Activated naive CD4-positive, alpha-beta T cell treated with anti-CD3 and anti-CD28 coated beads for 36 hours (primary cell): ENCODE measurements around the gene PLCXD1. TPM values are rescaled to one million over a fixed set of nuclear protein-coding genes. Genes with fewer than 3 reads are reported as not detected.

ENCODE experiments used
- CTCF ChIA-PET: fragments of 350-600 bp; sonication (Branson Sonifier 250); formaldehyde crosslinking; loops from one replicate; lab custom pipeline; 2021; ENCODE audit warnings: antibody characterized with exemption; lab: Charles Lee
- DNase-seq: peaks from one replicate; pipeline ENCODE4 v3.0.0-alpha.2; 2020
- H3K27ac Mint-ChIP-seq: one replicate; pipeline ENCODE4 v1.8.0; 2021; ENCODE audit warnings: mild to moderate bottlenecking, mixed read lengths
- H3K27me3 Mint-ChIP-seq: one replicate; pipeline ENCODE4 v1.8.0; 2021; ENCODE audit warnings: low read depth, mixed read lengths
- H3K36me3 Mint-ChIP-seq: one replicate; pipeline ENCODE4 v1.8.0; 2021; ENCODE audit warnings: low read depth, mixed read lengths
- H3K4me1 Mint-ChIP-seq: one replicate; pipeline ENCODE4 v1.8.0; 2021; ENCODE audit warnings: low read depth, mixed read lengths
- H3K4me3 Mint-ChIP-seq: one replicate; pipeline ENCODE4 v1.8.0; 2021; ENCODE audit warnings: mild to moderate bottlenecking, moderate library complexity, mixed read lengths
- H3K9me3 Mint-ChIP-seq: one replicate; pipeline ENCODE4 v1.8.0; 2021; ENCODE audit warnings: mixed read lengths
- intact Hi-C: fragments of 100-400 bp; cut with micrococcal nuclease; formaldehyde crosslinking; loops from one replicate; pipeline ENCODE4 v1.15.1; 2023
- total RNA-seq, 2 experiments: library from RNA; stranded (reverse); gene quantifications; one replicate each; pipeline ENCODE4 v1.2.3, GENCODE V29; 2021

PLCXD1 gene
- total RNA-seq, 2 experiments from 2014 or later, result 63.5 to 67.7 TPM

GRCh38 chrX:340121-340520, 58.9 kb downstream of the PLCXD1 start:
- H3K27ac Mint-ChIP-seq, result no peak overlapping the region
- no peaks in the 10 kb centered on the region for H3K9me3 Mint-ChIP-seq
- intact Hi-C loops, result no loop called here
- H3K36me3 Mint-ChIP-seq, result peaks cover 26% of the 10 kb centered on the region
- no peaks in the 10 kb centered on the region for H3K4me1 Mint-ChIP-seq
- H3K4me3 Mint-ChIP-seq, result no peak overlapping the region
- DNase-seq, result no peak
- CTCF ChIA-PET, result no interaction called here
- no peaks in the 10 kb centered on the region for H3K27me3 Mint-ChIP-seq

DNA sequence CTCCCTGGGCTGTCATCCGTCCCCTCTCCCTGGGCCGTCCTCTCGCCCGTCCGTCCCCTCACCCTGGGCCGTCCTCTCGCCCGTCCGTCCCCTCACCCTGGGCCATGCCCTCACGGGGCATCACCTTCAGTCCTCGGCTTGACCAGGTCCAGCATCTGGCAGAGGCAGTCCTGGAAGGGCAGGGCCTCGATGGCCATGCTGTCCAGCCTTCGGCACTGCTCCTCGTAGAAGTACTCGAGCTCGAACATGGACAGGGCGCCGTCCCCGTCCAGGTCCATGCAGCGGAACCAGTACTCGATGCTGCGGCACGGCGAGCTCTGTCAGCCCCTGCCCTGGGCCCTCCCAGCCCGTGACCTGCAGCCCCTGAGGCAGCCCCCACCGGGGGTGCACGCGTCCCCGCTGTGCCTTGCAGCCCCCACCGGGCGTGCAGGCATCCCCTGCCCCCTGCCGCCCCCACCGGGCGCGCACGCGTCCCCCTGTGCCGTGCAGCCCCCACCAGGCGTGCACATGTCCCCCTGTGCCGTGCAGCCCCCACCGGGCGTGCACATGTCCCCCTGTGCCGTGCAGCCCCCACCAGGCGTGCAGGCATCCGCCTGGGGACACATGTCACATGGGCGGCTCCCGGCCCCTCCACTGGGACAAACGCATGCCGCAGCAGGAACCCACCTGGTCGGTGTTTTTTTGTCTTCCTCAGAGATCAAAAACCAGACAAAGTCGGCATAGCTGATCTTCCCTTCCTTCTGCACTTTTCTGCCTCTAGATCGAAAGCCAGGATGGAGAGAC, 59.7 kb downstream of the PLCXD1 start:
- no peak for DNase-seq
- no peak overlapping the region for H3K4me3 Mint-ChIP-seq
- no peak overlapping the region for H3K27ac Mint-ChIP-seq
- H3K27me3 Mint-ChIP-seq, result no peaks in the 10 kb centered on the region
- peaks cover 26% of the 10 kb centered on the region for H3K36me3 Mint-ChIP-seq
- intact Hi-C loops, result no loop called here
- no peaks in the 10 kb centered on the region for H3K9me3 Mint-ChIP-seq
- CTCF ChIA-PET, result no interaction called here
- no peaks in the 10 kb centered on the region for H3K4me1 Mint-ChIP-seq

DNA sequence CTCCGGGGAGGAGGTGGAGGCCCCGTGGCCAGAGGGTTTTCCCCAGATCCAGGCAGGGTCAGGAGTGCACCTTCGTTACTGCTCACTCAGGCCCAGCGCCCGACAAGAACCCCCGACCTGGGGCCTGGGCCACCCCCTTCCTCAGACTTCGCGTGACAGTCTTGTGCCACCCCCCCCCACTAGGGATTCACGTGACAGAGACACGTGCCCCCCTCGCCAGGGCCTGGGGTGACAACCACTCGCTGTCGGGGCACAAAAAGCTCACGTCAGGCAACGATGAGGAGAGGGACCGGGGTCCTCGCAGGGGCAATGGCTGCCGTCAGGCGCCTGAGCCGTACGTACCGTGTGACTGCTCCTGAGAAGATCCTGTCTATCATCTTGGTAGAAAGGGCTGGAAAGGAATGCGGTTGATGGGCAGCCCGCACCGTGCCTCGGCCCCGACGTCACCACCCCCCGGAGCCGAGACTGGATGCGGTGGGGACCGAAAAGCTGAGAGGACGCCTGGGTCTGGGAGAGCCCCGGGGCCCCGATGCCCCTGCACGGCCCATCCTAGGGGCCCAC, 60.4 kb downstream of the PLCXD1 start:
- no peak for DNase-seq
- CTCF ChIA-PET, result no interaction called here
- no peaks in the 10 kb centered on the region for H3K27me3 Mint-ChIP-seq

GRCh38 chrX:344371-344901, 63.3 kb downstream of the PLCXD1 start:
- CTCF ChIA-PET, result no interaction called here
- no peaks in the 10 kb centered on the region for H3K4me1 Mint-ChIP-seq
- no peak overlapping the region for H3K27ac Mint-ChIP-seq
- intact Hi-C loops, result no loop called here
- H3K27me3 Mint-ChIP-seq, result no peaks in the 10 kb centered on the region
- no peak overlapping the region for H3K4me3 Mint-ChIP-seq
- H3K36me3 Mint-ChIP-seq, result peaks cover 9% of the 10 kb centered on the region
- DNase-seq, result no peak
- H3K9me3 Mint-ChIP-seq, result no peaks in the 10 kb centered on the region

More for the DNA sequence above, 60.4 kb downstream of the PLCXD1 start:
- intact Hi-C loops, result no loop called here
- Mint-ChIP-seq H3K27ac (no peak overlapping the region), H3K9me3 (no peaks in the 10 kb centered on the region), H3K36me3 (peaks cover 22% of the 10 kb centered on the region), H3K4me1 (no peaks in the 10 kb centered on the region), H3K4me3 (no peak overlapping the region)

- CTCF ChIA-PET, result no interaction called here
- no peak overlapping the region for H3K4me3 Mint-ChIP-seq
- intact Hi-C loops, result no loop called here
- no peak overlapping the region for H3K27ac Mint-ChIP-seq
- H3K4me1 Mint-ChIP-seq, result no peaks in the 10 kb centered on the region
- no peaks in the 10 kb centered on the region for H3K9me3 Mint-ChIP-seq
- DNase-seq, result no peak
- peaks cover 9% of the 10 kb centered on the region for H3K36me3 Mint-ChIP-seq
- H3K27me3 Mint-ChIP-seq, result no peaks in the 10 kb centered on the region
Measured at GRCh38 chrX:345020-345925, 64.1 kb downstream of the PLCXD1 start.

- no peak for DNase-seq
- no peak overlapping the region for H3K27ac Mint-ChIP-seq
- H3K27me3 Mint-ChIP-seq, result no peaks in the 10 kb centered on the region
- H3K4me3 Mint-ChIP-seq, result no peak overlapping the region
- peaks cover 9% of the 10 kb centered on the region for H3K36me3 Mint-ChIP-seq
- no peaks in the 10 kb centered on the region for H3K4me1 Mint-ChIP-seq
- intact Hi-C loops, result no loop called here
- no peaks in the 10 kb centered on the region for H3K9me3 Mint-ChIP-seq
- CTCF ChIA-PET, result no interaction called here
Measured at GRCh38 chrX:346034-346813, 65.0 kb downstream of the PLCXD1 start.

DNA sequence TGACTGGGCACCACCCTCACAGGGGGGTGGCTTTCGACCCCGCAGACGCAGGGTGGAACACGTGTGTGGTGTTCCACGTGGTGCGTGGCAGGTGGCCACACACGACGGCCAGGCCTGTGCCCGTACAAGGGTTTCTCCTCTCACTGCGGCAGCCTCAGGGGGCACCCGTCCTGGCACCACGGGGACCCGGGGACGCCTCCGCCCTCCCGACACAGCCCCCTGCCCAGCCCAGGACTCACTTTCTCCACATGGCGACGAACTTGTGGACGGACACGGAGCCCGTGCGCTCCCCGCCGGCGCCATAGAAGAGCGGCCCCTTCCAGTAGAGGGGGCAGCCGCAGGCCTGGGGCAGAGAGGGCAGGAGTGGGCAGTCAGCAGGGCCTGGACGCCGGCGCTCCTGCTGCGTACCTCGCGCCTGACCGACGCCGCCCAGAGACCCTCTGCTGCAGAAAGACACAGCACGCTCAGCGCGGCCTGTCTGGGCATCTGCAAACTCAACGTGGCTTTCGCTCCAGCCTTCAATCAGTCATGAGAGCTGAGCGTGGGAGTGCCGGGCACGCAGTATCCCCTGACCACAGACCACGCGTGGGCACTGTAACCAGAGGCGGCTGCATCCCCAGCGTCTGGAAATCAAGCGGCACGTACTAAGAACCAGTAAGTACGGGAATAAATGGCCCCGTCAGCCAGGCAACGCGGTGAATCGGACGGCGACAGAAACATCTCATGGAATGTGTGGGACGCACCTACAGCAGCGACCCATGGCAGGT, 66.4 kb downstream of the PLCXD1 start:
- no peak overlapping the region for H3K4me3 Mint-ChIP-seq
- no peaks in the 10 kb centered on the region for H3K27me3 Mint-ChIP-seq
- H3K36me3 Mint-ChIP-seq, result peaks cover 3% of the 10 kb centered on the region
- CTCF ChIA-PET, result no interaction called here
- intact Hi-C loops, result no loop called here
- no peaks in the 10 kb centered on the region for H3K4me1 Mint-ChIP-seq
- no peak for DNase-seq
- H3K9me3 Mint-ChIP-seq, result no peaks in the 10 kb centered on the region
- no peak overlapping the region for H3K27ac Mint-ChIP-seq

DNA sequence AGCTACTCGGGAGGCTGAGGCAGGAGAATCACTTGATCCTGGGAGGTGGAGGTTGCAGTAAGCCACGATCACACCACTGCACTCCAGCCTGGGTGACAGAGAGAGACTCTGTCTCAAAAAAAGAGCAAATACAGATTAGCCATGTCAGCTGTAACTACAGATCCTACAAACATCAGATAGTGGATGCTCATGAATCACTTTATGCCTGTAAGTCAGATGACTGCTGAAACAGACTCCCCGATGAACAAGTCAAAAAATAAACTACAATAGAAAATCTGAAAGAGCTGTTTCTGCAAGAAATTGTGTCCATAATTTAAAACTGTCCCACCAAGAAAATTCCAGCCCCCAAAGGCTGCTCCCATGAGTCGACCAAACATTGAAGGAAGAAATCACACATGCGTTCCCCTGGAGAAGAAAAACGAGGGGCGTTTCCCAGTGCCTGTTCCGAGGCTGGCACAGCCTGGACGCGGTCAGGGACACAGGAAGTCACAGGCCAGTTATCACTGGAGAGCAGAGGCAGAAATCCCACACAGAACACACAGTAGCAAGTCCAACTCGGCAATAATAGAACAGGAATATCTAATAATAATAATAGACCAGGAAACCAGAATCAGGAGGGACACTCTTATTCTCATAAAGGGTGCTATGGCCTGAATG, 67.4 kb downstream of the PLCXD1 start:
- H3K27me3 Mint-ChIP-seq, result no peaks in the 10 kb centered on the region
- DNase-seq, result no peak
- CTCF ChIA-PET, result no interaction called here
- intact Hi-C loops, result no loop called here
- H3K4me1 Mint-ChIP-seq, result peaks cover 3% of the 10 kb centered on the region
- peaks cover 3% of the 10 kb centered on the region for H3K36me3 Mint-ChIP-seq
- H3K9me3 Mint-ChIP-seq, result no peaks in the 10 kb centered on the region
- H3K27ac Mint-ChIP-seq, result no peak overlapping the region
- no peak overlapping the region for H3K4me3 Mint-ChIP-seq

- Mint-ChIP-seq H3K9me3 (no peaks in the 10 kb centered on the region), H3K36me3 (peaks cover 3% of the 10 kb centered on the region), H3K27ac (no peak overlapping the region), H3K4me3 (no peak overlapping the region), H3K4me1 (peaks cover 3% of the 10 kb centered on the region), H3K27me3 (no peaks in the 10 kb centered on the region)
- intact Hi-C loops, result no loop called here
- CTCF ChIA-PET, result no interaction called here
- DNase-seq, result no peak
Measured at GRCh38 chrX:349196-349595, 68.0 kb downstream of the PLCXD1 start.

- no peak for DNase-seq
- Mint-ChIP-seq H3K36me3 (peaks cover 3% of the 10 kb centered on the region), H3K27ac (no peak overlapping the region), H3K27me3 (no peaks in the 10 kb centered on the region), H3K9me3 (no peaks in the 10 kb centered on the region), H3K4me1 (peaks cover 3% of the 10 kb centered on the region), H3K4me3 (no peak overlapping the region)
- CTCF ChIA-PET, result no interaction called here
- intact Hi-C loops, result no loop called here
Measured at GRCh38 chrX:349702-350101, 68.5 kb downstream of the PLCXD1 start.

DNA sequence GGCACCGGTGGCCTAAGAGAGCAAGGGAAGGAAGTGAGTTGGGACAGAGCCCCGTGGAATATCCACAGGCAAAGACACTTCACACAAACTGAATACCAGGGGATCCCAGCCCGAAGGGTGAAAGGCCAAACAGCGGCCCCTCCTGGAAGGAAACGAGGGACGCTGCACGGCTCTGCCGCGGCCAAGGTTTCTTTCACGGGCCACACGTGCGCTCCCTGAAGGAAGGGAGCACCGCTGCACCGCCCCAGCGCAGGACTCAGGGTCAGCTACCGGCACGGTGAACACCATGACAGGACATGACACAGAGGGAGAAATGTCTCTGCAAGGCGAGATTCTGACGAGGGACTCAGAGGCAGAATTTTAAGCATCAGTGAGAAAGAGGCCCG, 69.0 kb downstream of the PLCXD1 start:
- no peak overlapping the region for H3K4me3 Mint-ChIP-seq

More for the DNA sequence above, 69.0 kb downstream of the PLCXD1 start:
- no peak overlapping the region for H3K27ac Mint-ChIP-seq
- peaks cover 5% of the 10 kb centered on the region for H3K36me3 Mint-ChIP-seq
- CTCF ChIA-PET, result no interaction called here
- peaks cover 3% of the 10 kb centered on the region for H3K4me1 Mint-ChIP-seq
- DNase-seq, result no peak
- no peaks in the 10 kb centered on the region for H3K27me3 Mint-ChIP-seq
- intact Hi-C loops, result no loop called here
- no peaks in the 10 kb centered on the region for H3K9me3 Mint-ChIP-seq
